Measurements from ENCODE around the gene PVALEF. TPM values are rescaled to one million over a fixed set of nuclear protein-coding genes. Genes with fewer than 3 reads are reported as not detected.

PVALEF gene
- polyA plus RNA-seq, 1 of the 3 experiments (the other 2 are of a cell fraction): not detected

DNA sequence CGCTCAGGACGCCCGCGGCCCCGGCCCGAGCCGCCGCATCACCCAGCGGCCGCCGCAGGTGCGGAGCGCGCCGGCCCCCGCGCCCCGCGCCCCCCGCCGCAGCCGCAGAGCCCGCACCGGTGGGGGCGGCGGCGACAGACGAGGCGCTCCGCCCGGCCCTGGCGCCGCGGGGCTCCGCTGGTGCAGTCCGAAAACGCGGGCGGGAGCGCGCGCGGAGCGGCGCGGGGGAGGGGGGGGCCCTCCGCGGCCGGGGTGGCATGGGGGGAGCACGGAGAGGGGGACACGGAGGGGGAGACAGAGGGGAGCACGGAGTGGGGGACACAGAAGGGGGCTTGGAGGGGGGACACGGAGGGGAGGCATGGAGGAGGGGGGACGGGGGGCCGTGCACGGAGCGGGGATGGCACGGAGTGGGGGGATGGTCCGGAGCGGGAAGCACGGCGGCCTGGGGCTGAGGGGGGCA is 756 bp downstream of the PVALEF start, which contains the start of gene AATK (continued):
- TF ChIP-seq, protein P1, sequence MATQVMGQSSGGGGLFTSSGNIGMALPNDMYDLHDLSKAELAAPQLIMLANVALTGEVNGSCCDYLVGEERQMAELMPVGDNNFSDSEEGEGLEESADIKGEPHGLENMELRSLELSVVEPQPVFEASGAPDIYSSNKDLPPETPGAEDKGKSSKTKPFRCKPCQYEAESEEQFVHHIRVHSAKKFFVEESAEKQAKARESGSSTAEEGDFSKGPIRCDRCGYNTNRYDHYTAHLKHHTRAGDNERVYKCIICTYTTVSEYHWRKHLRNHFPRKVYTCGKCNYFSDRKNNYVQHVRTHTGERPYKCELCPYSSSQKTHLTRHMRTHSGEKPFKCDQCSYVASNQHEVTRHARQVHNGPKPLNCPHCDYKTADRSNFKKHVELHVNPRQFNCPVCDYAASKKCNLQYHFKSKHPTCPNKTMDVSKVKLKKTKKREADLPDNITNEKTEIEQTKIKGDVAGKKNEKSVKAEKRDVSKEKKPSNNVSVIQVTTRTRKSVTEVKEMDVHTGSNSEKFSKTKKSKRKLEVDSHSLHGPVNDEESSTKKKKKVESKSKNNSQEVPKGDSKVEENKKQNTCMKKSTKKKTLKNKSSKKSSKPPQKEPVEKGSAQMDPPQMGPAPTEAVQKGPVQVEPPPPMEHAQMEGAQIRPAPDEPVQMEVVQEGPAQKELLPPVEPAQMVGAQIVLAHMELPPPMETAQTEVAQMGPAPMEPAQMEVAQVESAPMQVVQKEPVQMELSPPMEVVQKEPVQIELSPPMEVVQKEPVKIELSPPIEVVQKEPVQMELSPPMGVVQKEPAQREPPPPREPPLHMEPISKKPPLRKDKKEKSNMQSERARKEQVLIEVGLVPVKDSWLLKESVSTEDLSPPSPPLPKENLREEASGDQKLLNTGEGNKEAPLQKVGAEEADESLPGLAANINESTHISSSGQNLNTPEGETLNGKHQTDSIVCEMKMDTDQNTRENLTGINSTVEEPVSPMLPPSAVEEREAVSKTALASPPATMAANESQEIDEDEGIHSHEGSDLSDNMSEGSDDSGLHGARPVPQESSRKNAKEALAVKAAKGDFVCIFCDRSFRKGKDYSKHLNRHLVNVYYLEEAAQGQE (IDR thresholded peaks at IDR 0.05; ENCODE audit: low read depth, low read length): no peak

DNA sequence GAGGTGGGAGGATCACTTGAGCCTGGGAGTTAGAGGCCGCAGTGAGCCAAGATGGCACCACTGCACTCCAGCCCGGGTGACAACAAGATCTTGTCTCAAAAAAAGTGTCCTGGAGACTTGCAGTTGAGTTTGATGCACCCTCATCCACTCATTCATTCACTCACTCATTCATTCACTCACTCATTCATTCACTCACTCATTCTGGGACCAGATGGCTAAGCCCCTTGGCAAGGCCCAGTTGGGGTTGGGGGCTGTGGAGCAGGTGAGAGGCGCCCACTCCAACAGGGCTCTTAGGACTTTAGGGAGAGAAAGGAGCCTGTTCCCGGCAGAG is 1.9 kb downstream of the PVALEF start:
- 96% methylated on average over 4 of the region's 4 CpGs for WGBS (ENCODE audit: low lambda C conversion rate)
- Histone ChIP-seq H3K27ac (ENCODE audit: low read depth in 2 of 2, low read length in 1 of 2) (no peak overlapping the region), H3K27me3 (ENCODE audit: insufficient read depth) (peaks cover 22% of the 10 kb centered on the region; the same call in 1 of the 2 replicates), H3K9me2 (no peaks in the 10 kb centered on the region), H4K20me1 (ENCODE audit: insufficient read depth) (no peaks in the 10 kb centered on the region), H3K9me3 (no peaks in the 10 kb centered on the region), H3K79me2 (ENCODE audit: insufficient read depth) (no peaks in the 10 kb centered on the region), H3K4me2 (no peak overlapping the region), H3F3A (replicated peaks; ENCODE audit: insufficient read depth) (peaks cover 12% of the 10 kb centered on the region), H3K9ac (no peak overlapping the region), H2AFZ (ENCODE audit: low read depth) (no peak overlapping the region), H3K4me3 (ENCODE audit: low read depth in 2 of 2, low read length in 1 of 2) (no peak overlapping the region), H3K4me1 (ENCODE audit: control insufficient read depth in 1 of 2, insufficient read depth in 2 of 2, low read depth in 1 of 2, low read length in 1 of 2) (peaks cover 0 to 26% of the 10 kb centered on the region in 2 experiments; a peak in 1 of 4 replicates), H3K36me3 (replicated peaks in 1 of 2; ENCODE audit: control insufficient read depth in 1 of 2, insufficient read depth in 2 of 2, low read length in 1 of 2) (no peaks in the 10 kb centered on the region)
- CTCF ChIA-PET: interaction anchor here (0.6 kb wide), 1 partner anchor 291 kb away, joined by 3 read pairs; no protein-coding TSS in a partner anchor
- DNase-seq: no peak
- POLR2A ChIA-PET: no interaction called here
- TF ChIP-seq MXI1 (IDR thresholded peaks at IDR 0.05; ENCODE audit: low read depth, low read length) (no peak), NFIC (IDR thresholded peaks at IDR 0.05; ENCODE audit: borderline replicate concordance) (no peak), EP300 (IDR thresholded peaks at IDR 0.05; ENCODE audit: borderline replicate concordance in 1 of 2, low read depth in 1 of 2, low read length in 1 of 2) (no peak), RFX5 (IDR thresholded peaks at IDR 0.05; ENCODE audit: low read length) (no peak), RAD21 (IDR thresholded peaks at IDR 0.05; ENCODE audit: low read length) (no peak)
- TF ChIP-seq, protein P2, sequence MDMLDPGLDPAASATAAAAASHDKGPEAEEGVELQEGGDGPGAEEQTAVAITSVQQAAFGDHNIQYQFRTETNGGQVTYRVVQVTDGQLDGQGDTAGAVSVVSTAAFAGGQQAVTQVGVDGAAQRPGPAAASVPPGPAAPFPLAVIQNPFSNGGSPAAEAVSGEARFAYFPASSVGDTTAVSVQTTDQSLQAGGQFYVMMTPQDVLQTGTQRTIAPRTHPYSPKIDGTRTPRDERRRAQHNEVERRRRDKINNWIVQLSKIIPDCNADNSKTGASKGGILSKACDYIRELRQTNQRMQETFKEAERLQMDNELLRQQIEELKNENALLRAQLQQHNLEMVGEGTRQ (IDR thresholded peaks at IDR 0.05; ENCODE audit: borderline replicate concordance, low read depth, low read length): no peak

DNA sequence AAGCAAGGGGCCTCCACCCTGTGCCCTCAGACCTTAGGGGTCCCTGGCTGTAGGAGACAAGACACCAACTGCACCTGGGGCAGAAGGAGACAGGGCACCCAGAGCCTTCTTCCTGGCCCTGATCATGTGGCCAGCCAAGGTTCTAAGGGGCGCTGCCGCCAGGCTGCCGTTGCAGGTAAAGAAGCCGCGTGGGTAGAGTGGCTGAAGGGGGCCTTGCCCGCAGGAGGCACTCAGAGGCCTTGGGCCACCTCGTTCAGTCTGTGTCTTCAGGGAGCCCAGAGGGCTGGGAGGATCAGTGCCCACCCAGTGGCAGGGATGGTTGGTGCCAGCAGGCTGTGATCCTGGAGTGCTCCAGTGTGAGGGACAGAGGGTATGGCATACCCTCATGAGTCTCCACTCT is 2.3 kb downstream of the PVALEF start:
- H3K9me2 ChIP-seq: no peaks in the 10 kb centered on the region
- POLR2A ChIA-PET: interaction anchor here (1.2 kb wide), 1 partner anchor 11 kb away, joined by 5 read pairs; no protein-coding TSS in a partner anchor
- no peak for DNase-seq
- H3K4me2 ChIP-seq: no peak overlapping the region
- no peaks in the 10 kb centered on the region for H3K79me2 ChIP-seq (ENCODE audit: insufficient read depth)
- H4K20me1 ChIP-seq (ENCODE audit: insufficient read depth): no peaks in the 10 kb centered on the region
- H3K9ac ChIP-seq: no peak overlapping the region
- no peaks in the 10 kb centered on the region for H3K9me3 ChIP-seq
- 89% methylated on average over 7 of the region's 7 CpGs for WGBS (ENCODE audit: low lambda C conversion rate)
- no peaks in the 10 kb centered on the region for H3K36me3 ChIP-seq (replicated peaks in 1 of 2; ENCODE audit: control insufficient read depth in 1 of 2, insufficient read depth in 2 of 2, low read length in 1 of 2)
- H3K27me3 ChIP-seq (ENCODE audit: insufficient read depth): peaks cover 22% of the 10 kb centered on the region; the same call in 1 of the 2 replicates
- peaks cover 12% of the 10 kb centered on the region for H3F3A ChIP-seq (replicated peaks; ENCODE audit: insufficient read depth)
- peaks cover 0 to 26% of the 10 kb centered on the region in 2 experiments; a peak in 1 of 4 replicates for H3K4me1 ChIP-seq (ENCODE audit: control insufficient read depth in 1 of 2, insufficient read depth in 2 of 2, low read depth in 1 of 2, low read length in 1 of 2)
- CTCF ChIA-PET: interaction anchor here (1.1 kb wide), 1 partner anchor 23 kb away, joined by 3 read pairs; no protein-coding TSS in a partner anchor
- no peak overlapping the region for H3K4me3 ChIP-seq (ENCODE audit: low read depth in 2 of 2, low read length in 1 of 2)
- no peak overlapping the region for H3K27ac ChIP-seq (ENCODE audit: low read depth in 2 of 2, low read length in 1 of 2)
- H2AFZ ChIP-seq (ENCODE audit: low read depth): no peak overlapping the region
- TF ChIP-seq, protein P3, sequence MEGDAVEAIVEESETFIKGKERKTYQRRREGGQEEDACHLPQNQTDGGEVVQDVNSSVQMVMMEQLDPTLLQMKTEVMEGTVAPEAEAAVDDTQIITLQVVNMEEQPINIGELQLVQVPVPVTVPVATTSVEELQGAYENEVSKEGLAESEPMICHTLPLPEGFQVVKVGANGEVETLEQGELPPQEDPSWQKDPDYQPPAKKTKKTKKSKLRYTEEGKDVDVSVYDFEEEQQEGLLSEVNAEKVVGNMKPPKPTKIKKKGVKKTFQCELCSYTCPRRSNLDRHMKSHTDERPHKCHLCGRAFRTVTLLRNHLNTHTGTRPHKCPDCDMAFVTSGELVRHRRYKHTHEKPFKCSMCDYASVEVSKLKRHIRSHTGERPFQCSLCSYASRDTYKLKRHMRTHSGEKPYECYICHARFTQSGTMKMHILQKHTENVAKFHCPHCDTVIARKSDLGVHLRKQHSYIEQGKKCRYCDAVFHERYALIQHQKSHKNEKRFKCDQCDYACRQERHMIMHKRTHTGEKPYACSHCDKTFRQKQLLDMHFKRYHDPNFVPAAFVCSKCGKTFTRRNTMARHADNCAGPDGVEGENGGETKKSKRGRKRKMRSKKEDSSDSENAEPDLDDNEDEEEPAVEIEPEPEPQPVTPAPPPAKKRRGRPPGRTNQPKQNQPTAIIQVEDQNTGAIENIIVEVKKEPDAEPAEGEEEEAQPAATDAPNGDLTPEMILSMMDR (IDR thresholded peaks at IDR 0.05): no peak
- TF ChIP-seq RAD21 (IDR thresholded peaks at IDR 0.05; ENCODE audit: low read length): no peak
- TF ChIP-seq POLR2AphosphoS5 (IDR thresholded peaks at IDR 0.05; ENCODE audit: low read depth, low read length): no peak
- no peak for TF ChIP-seq TAF1 (IDR thresholded peaks at IDR 0.05; ENCODE audit: borderline replicate concordance, low read depth, low read length)
- TF ChIP-seq GABPA (IDR thresholded peaks at IDR 0.05; ENCODE audit: low read depth): no peak
- TF ChIP-seq NRF1 (IDR thresholded peaks at IDR 0.05; ENCODE audit: low read depth, low read length): no peak
- TF ChIP-seq SMC3 (IDR thresholded peaks at IDR 0.05; ENCODE audit: low read depth, low read length): no peak
- no peak for TF ChIP-seq ELF1 (IDR thresholded peaks at IDR 0.05)
- no peak for TF ChIP-seq MEF2A (IDR thresholded peaks at IDR 0.05; ENCODE audit: borderline replicate concordance, low read depth)
- TF ChIP-seq RXRA (IDR thresholded peaks at IDR 0.05; ENCODE audit: borderline replicate concordance, low read depth): no peak
